SH-SY5Y (cell line): ENCODE measurements around the gene RAD51B.

Experiments used
- GATA2 ChIP-seq: IDR thresholded peaks from 2 replicates; pipeline ENCODE4 v1.6.1; 2011; ENCODE audit warnings: mild to moderate bottlenecking, low read depth, low read length
- GATA3 ChIP-seq: IDR thresholded peaks from 2 replicates; pipeline ENCODE4 v1.6.1; 2011; ENCODE audit warnings: low read depth, mild to moderate bottlenecking, low read length, moderate library complexity

DNA sequence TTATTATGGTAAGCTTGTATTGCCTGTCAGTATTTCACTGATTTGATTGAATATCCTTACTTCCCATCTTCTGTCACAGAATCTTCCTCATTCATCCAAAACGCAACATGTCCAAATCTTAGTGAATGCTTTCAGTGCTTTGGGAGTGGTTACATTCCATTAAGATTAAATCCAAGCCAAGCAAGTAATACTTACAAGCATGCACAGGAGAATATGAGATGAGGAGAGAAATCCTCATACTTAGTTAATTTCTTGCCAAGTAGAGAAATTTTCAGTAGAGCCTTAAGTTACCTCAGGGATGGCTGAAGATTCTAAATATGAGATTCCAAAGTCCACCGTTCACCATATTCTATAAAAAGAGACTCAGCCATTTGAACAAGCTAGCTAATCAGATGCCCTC lies 316.0 kb downstream of the RAD51B start:
- no peak for TF ChIP-seq GATA2
- TF ChIP-seq GATA3 = no peak
